Heart right ventricle (tissue), 16 donors: ENCODE results near the gene BTBD9. TPM values are rescaled to one million over a fixed set of nuclear protein-coding genes. Genes with fewer than 3 reads are reported as not detected.

ENCODE experiments used
- ATAC-seq, 8 donors: fragments of 200-7000 bp; cut with Tn5 transposase; one replicate each; pipeline ENCODE4 v1.9.1; 2020; ENCODE audit warnings: mild to moderate bottlenecking in 8 of 8, moderate library complexity in 8 of 8, moderate number of reproducible peaks in 1 of 8
- DNase-seq, 2 donors: peaks; one replicate each; pipeline ENCODE4 v3.0.0-alpha.2; 2020
- H3K27ac ChIP-seq, 10 donors: fragments of 200-600 bp; sonication (generic) in 2 of 10; one replicate each; pipeline versions ENCODE4 v1.5.0 to v1.8.0; 2020 to 2022; ENCODE audit warnings: mild to moderate bottlenecking in 3 of 10
- H3K27me3 ChIP-seq, 7 donors: fragments of 200-600 bp; one replicate each; pipeline ENCODE4 v1.8.0; 2021 to 2022; ENCODE audit warnings: mild to moderate bottlenecking in 2 of 7
- H3K36me3 ChIP-seq, 9 donors: fragments of 200-600 bp; sonication (generic) in 1 of 9; one replicate each; pipeline versions ENCODE4 v1.5.0 to v1.8.0; 2020 to 2022; ENCODE audit warnings: mild to moderate bottlenecking in 2 of 9
- H3K4me1 ChIP-seq, 9 donors: fragments of 200-600 bp; sonication (generic) in 1 of 9; one replicate each; pipeline versions ENCODE4 v1.5.0 to v1.8.0; 2020 to 2022; ENCODE audit warnings: mild to moderate bottlenecking in 4 of 9
- H3K4me3 ChIP-seq, 10 donors: fragments of 200-600 bp; sonication (generic) in 2 of 10; one replicate each; pipeline versions ENCODE4 v1.5.0 to v1.8.0; 2020 to 2022; ENCODE audit warnings: mild to moderate bottlenecking in 7 of 10, moderate library complexity in 2 of 10
- H3K9me3 ChIP-seq, 11 donors: fragments of 200-600 bp in 10 of 11; sonication (generic) in 2 of 11; one replicate each; pipeline versions ENCODE4 v1.5.0 to v1.8.0; 2013 to 2022; ENCODE audit warnings: mild to moderate bottlenecking in 2 of 11, control low read depth in 1 of 11, moderate library complexity in 1 of 11
- WGBS, 2 donors: extraction: QIAGEN DNeasy Blood & Tissue Kit; methylation state at CpG; one replicate each; pipeline ENCODE4 v1.1.7; 2013; ENCODE audit warnings: inconsistent platforms in 1 of 2; 5-methylcytosine and 5-hydroxymethylcytosine counted together
- intact Hi-C, 10 donors: fragments of 100-400 bp; cut with DNase I; formaldehyde crosslinking; loops; one replicate each; pipeline versions ENCODE4 v1.11.1 to v1.14.2; 2022
- polyA plus RNA-seq, 2 donors: library from polyadenylated mRNA; stranded (reverse); fragments of 200-250 nt; gene quantifications; one replicate each; pipeline ENCODE4 v1.2.3, GENCODE V29; 2013
- total RNA-seq, 10 donors: library from RNA; stranded (reverse); fragmentation: NEBNext Ultra II Directional in 3 of 10; extraction: Animal tissue kit (Norgen Biotek cat#: 25700) in 3 of 10; gene quantifications; one replicate each; pipeline versions ENCODE4 v1.2.1 to v1.2.4, GENCODE V29; 2021 to 2023
- TF ChIP-seq, protein P1 (sequence below), 9 donors: fragments of 200-600 bp; sonication (generic) in 2 of 9; IDR thresholded peaks; one replicate each; pipeline versions ENCODE4 v1.5.0 to v1.8.0; 2021 to 2022; ENCODE audit warnings: antibody characterized with exemption in 9 of 9, mild to moderate bottlenecking in 5 of 9, moderate library complexity in 1 of 9
- donor health status: Arrhythmogenic right ventricular cardiomyopathy.
- donor health status: ischemic (EF 13 %, LVEDD 7.1; RV severe dilation, severe dysfunction).
- donor health status: healthy with polysubstance abuse.
- donor health status: DM: no; HTN: yes; CAD: no.
- donor health status: DM: no; HTN: no; CAD: no.
- donor health status: ischemic (EF 25% LVEDD 6.9; RV normal size, moderate dysfunction).
- donor health status: ischemic (EF 25% LVEDD 5.7; RV mildly dilated, moderate dysfunction).
- donor health status: healthy.
- donor health status: DM: yes; HTN: yes; CAD: no.
- donor health status: Ischemic cardiomyopathy.
- donor health status: ischemic (EF 35%, LVEDD 5.7; RV mildly dilated, moderate dysfunction).
- donor health status: nonischemic (EF 11% LVEDD 7.7; RV severe dilation, severe dysfunction).
- donor health status: DM: yes; HTN: yes; CAD: no.
- donor health status: PGD.
- donor health status: ischemic (EF 29% LVEDD 5.4; RV normal size, mild dysfunction).
- donor health status: nonischemic (EF 23%, LVEDD 6.1; RV moderate dilation, normal function).

The BTBD9 gene
- total and polyA plus RNA-seq, 12 donors, result 4.2 to 27.7 (median 18.3) TPM

- Histone ChIP-seq H3K9me3 (no peaks in the 10 kb centered on the region), H3K36me3 (peaks cover 0 to 100% (median 15%) of the 10 kb centered on the region in 9 donors), H3K27ac (no peak overlapping the region), H3K4me3 (no peak overlapping the region), H3K4me1 (peaks cover 0 to under 1% (median 0%) of the 10 kb centered on the region in 9 donors), H3K27me3 (no peaks in the 10 kb centered on the region)
- ATAC-seq (no peak), DNase-seq (no peak)
- TF ChIP-seq, protein P1, sequence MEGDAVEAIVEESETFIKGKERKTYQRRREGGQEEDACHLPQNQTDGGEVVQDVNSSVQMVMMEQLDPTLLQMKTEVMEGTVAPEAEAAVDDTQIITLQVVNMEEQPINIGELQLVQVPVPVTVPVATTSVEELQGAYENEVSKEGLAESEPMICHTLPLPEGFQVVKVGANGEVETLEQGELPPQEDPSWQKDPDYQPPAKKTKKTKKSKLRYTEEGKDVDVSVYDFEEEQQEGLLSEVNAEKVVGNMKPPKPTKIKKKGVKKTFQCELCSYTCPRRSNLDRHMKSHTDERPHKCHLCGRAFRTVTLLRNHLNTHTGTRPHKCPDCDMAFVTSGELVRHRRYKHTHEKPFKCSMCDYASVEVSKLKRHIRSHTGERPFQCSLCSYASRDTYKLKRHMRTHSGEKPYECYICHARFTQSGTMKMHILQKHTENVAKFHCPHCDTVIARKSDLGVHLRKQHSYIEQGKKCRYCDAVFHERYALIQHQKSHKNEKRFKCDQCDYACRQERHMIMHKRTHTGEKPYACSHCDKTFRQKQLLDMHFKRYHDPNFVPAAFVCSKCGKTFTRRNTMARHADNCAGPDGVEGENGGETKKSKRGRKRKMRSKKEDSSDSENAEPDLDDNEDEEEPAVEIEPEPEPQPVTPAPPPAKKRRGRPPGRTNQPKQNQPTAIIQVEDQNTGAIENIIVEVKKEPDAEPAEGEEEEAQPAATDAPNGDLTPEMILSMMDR (IDR thresholded peaks at IDR 0.05), result no peak
- 95 to 100% methylated on average over 1 of the region's 1 CpG for WGBS, 2 donors
- intact Hi-C loops, result loop anchor here in 1 of 10 donors (10.0 kb wide), 1 partner anchor 185 kb away; no protein-coding TSS in a partner anchor
These were observed 39.9 kb upstream of the BTBD9 start for GRCh38 chr6:38679668-38680067.

DNA sequence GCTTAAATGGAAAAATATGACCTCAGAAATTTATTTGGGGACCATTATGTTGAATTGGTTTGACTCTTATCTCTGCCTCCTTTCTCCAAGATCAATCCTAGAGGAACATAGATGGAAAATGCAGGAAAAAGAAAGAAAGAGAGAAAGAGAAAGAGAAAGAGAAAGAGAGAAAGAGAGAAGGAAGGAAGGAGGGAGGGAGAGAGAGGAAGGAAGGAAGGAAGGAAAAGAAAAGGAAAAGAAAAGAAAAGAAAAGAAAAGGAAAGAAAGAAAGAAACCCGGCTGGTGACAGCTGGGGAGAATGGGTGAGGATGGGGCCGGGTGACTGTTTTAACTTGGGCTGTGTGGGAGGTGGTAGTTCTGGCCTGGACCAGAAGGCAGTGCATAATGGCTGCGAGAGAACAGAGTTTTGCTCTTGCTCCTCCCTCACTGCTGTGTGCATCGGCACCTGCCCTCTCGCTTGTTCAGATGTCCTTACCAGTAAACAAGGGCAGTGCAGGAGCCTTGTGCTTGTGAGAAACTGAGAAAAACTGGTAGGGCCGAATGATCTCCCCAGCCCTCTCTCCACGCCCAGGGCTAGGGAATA, 38.5 kb upstream of the BTBD9 start:
- DNase-seq (no peak), ATAC-seq (no peak)
- H3K27ac ChIP-seq, result no peak overlapping the region
- no peaks in the 10 kb centered on the region for H3K4me1 ChIP-seq
- 83 to 84% methylated on average over 7 of the region's 7 CpGs for WGBS, 2 donors
- intact Hi-C loops, result loop anchor here in 1 of 10 donors (10.0 kb wide), 1 partner anchor 183 kb away; no protein-coding TSS in a partner anchor
- H3K36me3 ChIP-seq, result peaks cover 0 to 87% (median 9%) of the 10 kb centered on the region in 9 donors
- no peaks in the 10 kb centered on the region for H3K9me3 ChIP-seq
- TF ChIP-seq, protein P1 (IDR thresholded peaks at IDR 0.05), result no peak
- H3K27me3 ChIP-seq, result no peaks in the 10 kb centered on the region
- no peak overlapping the region for H3K4me3 ChIP-seq

- WGBS, 2 donors, result 63 to 64% methylated on average over 1 of the region's 1 CpG
- Histone ChIP-seq H3K27ac (no peak overlapping the region), H3K9me3 (no peaks in the 10 kb centered on the region), H3K27me3 (no peaks in the 10 kb centered on the region), H3K4me3 (no peak overlapping the region), H3K36me3 (peaks cover 0 to 75% (median 9%) of the 10 kb centered on the region in 9 donors), H3K4me1 (no peaks in the 10 kb centered on the region)
- ATAC-seq (no peak), DNase-seq (no peak)
- intact Hi-C loops, result loop anchor here in 1 of 10 donors (10.0 kb wide), 1 partner anchor 182 kb away; no protein-coding TSS in a partner anchor
- TF ChIP-seq, protein P1 (IDR thresholded peaks at IDR 0.05), result no peak
These were observed 37.3 kb upstream of the BTBD9 start for GRCh38 chr6:38676974-38677544.

- ATAC-seq (no peak), DNase-seq (no peak)
- no peak overlapping the region for H3K4me3 ChIP-seq
- TF ChIP-seq, protein P1 (IDR thresholded peaks at IDR 0.05), result no peak
- no peaks in the 10 kb centered on the region for H3K9me3 ChIP-seq
- no peaks in the 10 kb centered on the region for H3K4me1 ChIP-seq
- intact Hi-C loops, result loop anchor here in 1 of 10 donors (10.0 kb wide), 1 partner anchor 182 kb away; no protein-coding TSS in a partner anchor
- no peak overlapping the region for H3K27ac ChIP-seq
- H3K36me3 ChIP-seq, result peaks cover 0 to 68% (median 9%) of the 10 kb centered on the region in 9 donors
- 64 to 70% methylated on average over 2 of the region's 2 CpGs for WGBS, 2 donors
- H3K27me3 ChIP-seq, result no peaks in the 10 kb centered on the region
These were observed 36.7 kb upstream of the BTBD9 start for GRCh38 chr6:38676236-38676973.
